ENCODE measurements around the gene NOS1AP. TPM values are rescaled to one million over a fixed set of nuclear protein-coding genes. Genes with fewer than 3 reads are reported as not detected.
"Not testable (repeated sequence)": the region's sequence is repeated elsewhere in the genome, so short reads cannot be mapped to it uniquely, and the experiment has no call there.

The NOS1AP gene
- polyA plus RNA-seq, 3 donors = 0.12 TPM; not detected in 2

- no CpG with 5 or more reads among the region's 2 CpGs for WGBS (ENCODE audit: insufficient coverage)
- no peaks in the 10 kb centered on the region for H3K36me3 Mint-ChIP-seq
- H3K4me3 Mint-ChIP-seq = no peak overlapping the region
Measured at GRCh38 chr1:162416909-162417308, 347.4 kb downstream of the NOS1AP start.

GRCh38 chr1:162417650-162418049, 348.2 kb downstream of the NOS1AP start:
- Mint-ChIP-seq H3K36me3 (no peaks in the 10 kb centered on the region), H3K27me3 (ENCODE audit: low read depth in 3 of 3) (peaks cover 1 to 3% (median 3%) of the 10 kb centered on the region in 3 donors), H3K27ac (no peak overlapping the region), H3K9me3 (peaks cover 0 to 4% (median 2%) of the 10 kb centered on the region in 7 donors), H3K4me1 (peaks cover 32% of the 10 kb centered on the region), H3K4me3 (no peak overlapping the region)
- peaks cover 16 to 23% of the 10 kb centered on the region in 2 donors for H3K4me1 ChIP-seq (ENCODE audit: control insufficient read depth in 1 of 2, insufficient read depth in 2 of 2, low read length in 2 of 2)
- no peaks in the 10 kb centered on the region for H4K20me1 ChIP-seq (ENCODE audit: insufficient read depth, low read length)
- no peak overlapping the region for H2AFZ ChIP-seq (ENCODE audit: insufficient read depth, low read depth, low read length, poor library complexity, severe bottlenecking)
- no peak for DNase-seq
- H3K4me2 ChIP-seq (replicated peaks; ENCODE audit: extremely low read depth, low read length, poor library complexity, severe bottlenecking) = no peak overlapping the region
- H3K27ac ChIP-seq (ENCODE audit: low read depth in 1 of 2, low read length in 2 of 2) = no peak overlapping the region
- no peak overlapping the region for H3K9ac ChIP-seq (ENCODE audit: insufficient read depth, low read length, poor library complexity, severe bottlenecking)
- no peak overlapping the region for H3K4me3 ChIP-seq (replicated peaks in 1 of 3; ENCODE audit: low read depth in 2 of 3, low read length in 3 of 3)
- H3K79me2 ChIP-seq (ENCODE audit: insufficient read depth, low read length) = no peaks in the 10 kb centered on the region
- H3K9me3 ChIP-seq (replicated peaks in 1 of 2; ENCODE audit: control insufficient read depth in 1 of 2, insufficient read depth in 1 of 2, low read length in 2 of 2) = no peaks in the 10 kb centered on the region
- TF ChIP-seq CTCF (IDR thresholded peaks at IDR 0.05) = no peak
- 100% methylated on average over 1 of the region's 7 CpGs for WGBS (ENCODE audit: insufficient coverage)
- intact Hi-C loops (cut with micrococcal nuclease) = no loop called here
- H3K27me3 ChIP-seq (ENCODE audit: control insufficient read depth in 2 of 2, insufficient read depth in 2 of 2, low read length in 2 of 2) = no peaks in the 10 kb centered on the region
- no peaks in the 10 kb centered on the region for H3K36me3 ChIP-seq (replicated peaks in 1 of 2; ENCODE audit: control insufficient read depth in 1 of 2, insufficient read depth in 2 of 2, low read length in 2 of 2)

More at GRCh38 chr1:162416909-162417308, 347.4 kb downstream of the NOS1AP start:
- H3K4me2 ChIP-seq (replicated peaks; ENCODE audit: extremely low read depth, low read length, poor library complexity, severe bottlenecking) = no peak overlapping the region
- H3K9me3 Mint-ChIP-seq = peaks cover 0 to 4% (median 2%) of the 10 kb centered on the region in 7 donors
- H2AFZ ChIP-seq (ENCODE audit: insufficient read depth, low read depth, low read length, poor library complexity, severe bottlenecking) = no peak overlapping the region
- H3K9me3 ChIP-seq (replicated peaks in 1 of 2; ENCODE audit: control insufficient read depth in 1 of 2, insufficient read depth in 1 of 2, low read length in 2 of 2) = no peaks in the 10 kb centered on the region
- H3K36me3 ChIP-seq (replicated peaks in 1 of 2; ENCODE audit: control insufficient read depth in 1 of 2, insufficient read depth in 2 of 2, low read length in 2 of 2) = no peaks in the 10 kb centered on the region
- H3K27ac ChIP-seq (ENCODE audit: low read depth in 1 of 2, low read length in 2 of 2) = no peak overlapping the region
- H4K20me1 ChIP-seq (ENCODE audit: insufficient read depth, low read length) = no peaks in the 10 kb centered on the region
- H3K27me3 Mint-ChIP-seq (ENCODE audit: low read depth in 3 of 3) = peaks cover 0 to 3% (median 2%) of the 10 kb centered on the region in 3 donors
- peaks cover 8 to 23% of the 10 kb centered on the region in 2 donors for H3K4me1 ChIP-seq (ENCODE audit: control insufficient read depth in 1 of 2, insufficient read depth in 2 of 2, low read length in 2 of 2)
- no peaks in the 10 kb centered on the region for H3K27me3 ChIP-seq (ENCODE audit: control insufficient read depth in 2 of 2, insufficient read depth in 2 of 2, low read length in 2 of 2)
- H3K9ac ChIP-seq (ENCODE audit: insufficient read depth, low read length, poor library complexity, severe bottlenecking) = no peak overlapping the region
- H3K79me2 ChIP-seq (ENCODE audit: insufficient read depth, low read length) = no peaks in the 10 kb centered on the region
- no peak for DNase-seq
- intact Hi-C loops (cut with micrococcal nuclease) = no loop called here
- no peak overlapping the region for H3K4me3 ChIP-seq (replicated peaks in 1 of 3; ENCODE audit: low read depth in 2 of 3, low read length in 3 of 3)
- no peak overlapping the region for H3K27ac Mint-ChIP-seq
- no peak for TF ChIP-seq CTCF (IDR thresholded peaks at IDR 0.05)
- peaks cover 32% of the 10 kb centered on the region for H3K4me1 Mint-ChIP-seq

GRCh38 chr1:162418584-162418983, 349.1 kb downstream of the NOS1AP start:
- H3K27me3 Mint-ChIP-seq (ENCODE audit: low read depth in 3 of 3) = not testable (repeated sequence)

More at GRCh38 chr1:162418584-162418983, 349.1 kb downstream of the NOS1AP start:
- H2AFZ ChIP-seq (ENCODE audit: insufficient read depth, low read depth, low read length, poor library complexity, severe bottlenecking); H3K79me2 ChIP-seq (ENCODE audit: insufficient read depth, low read length); H3K9ac ChIP-seq (ENCODE audit: insufficient read depth, low read length, poor library complexity, severe bottlenecking); H3K36me3 Mint-ChIP-seq; H3K36me3 ChIP-seq (replicated peaks in 1 of 2; ENCODE audit: control insufficient read depth in 1 of 2, insufficient read depth in 2 of 2, low read length in 2 of 2); intact Hi-C loops (cut with micrococcal nuclease); H3K4me3 Mint-ChIP-seq; H3K27me3 ChIP-seq (ENCODE audit: control insufficient read depth in 2 of 2, insufficient read depth in 2 of 2, low read length in 2 of 2); H4K20me1 ChIP-seq (ENCODE audit: insufficient read depth, low read length); H3K9me3 Mint-ChIP-seq; H3K27ac ChIP-seq (ENCODE audit: low read depth in 1 of 2, low read length in 2 of 2); H3K4me3 ChIP-seq (replicated peaks in 1 of 3; ENCODE audit: low read depth in 2 of 3, low read length in 3 of 3); H3K4me2 ChIP-seq (replicated peaks; ENCODE audit: extremely low read depth, low read length, poor library complexity, severe bottlenecking); DNase-seq; H3K9me3 ChIP-seq (replicated peaks in 1 of 2; ENCODE audit: control insufficient read depth in 1 of 2, insufficient read depth in 1 of 2, low read length in 2 of 2): not testable (repeated sequence)
- H3K27ac Mint-ChIP-seq = peak overlapping the region in 1 of 7 donors; percentile 6
- peaks cover 23 to 25% of the 10 kb centered on the region in 2 donors for H3K4me1 ChIP-seq (ENCODE audit: control insufficient read depth in 1 of 2, insufficient read depth in 2 of 2, low read length in 2 of 2)
- WGBS (ENCODE audit: insufficient coverage) = no CpG with 5 or more reads among the region's 7 CpGs
- peaks cover 32% of the 10 kb centered on the region for H3K4me1 Mint-ChIP-seq
